22Rv1 (cell line): Measurements from ENCODE around the gene PPP6R2.

Experiments
- H3K27ac ChIP-seq: fragments of 450-650 bp; 2 replicates; pipeline ENCODE4 v1.5.1; 2017
- ZFX ChIP-seq: fragments of 450-650 bp; IDR thresholded peaks from 2 replicates; pipeline ENCODE4 v1.6.1; 2017; ENCODE audit warnings: antibody characterized with exemption, borderline replicate concordance
- TF ChIP-seq, protein P1 (sequence below): fragments of 450-650 bp; IDR thresholded peaks from 2 replicates; pipeline ENCODE4 v1.5.1; 2017; ENCODE audit warnings: mild to moderate bottlenecking

PPP6R2 gene

DNA sequence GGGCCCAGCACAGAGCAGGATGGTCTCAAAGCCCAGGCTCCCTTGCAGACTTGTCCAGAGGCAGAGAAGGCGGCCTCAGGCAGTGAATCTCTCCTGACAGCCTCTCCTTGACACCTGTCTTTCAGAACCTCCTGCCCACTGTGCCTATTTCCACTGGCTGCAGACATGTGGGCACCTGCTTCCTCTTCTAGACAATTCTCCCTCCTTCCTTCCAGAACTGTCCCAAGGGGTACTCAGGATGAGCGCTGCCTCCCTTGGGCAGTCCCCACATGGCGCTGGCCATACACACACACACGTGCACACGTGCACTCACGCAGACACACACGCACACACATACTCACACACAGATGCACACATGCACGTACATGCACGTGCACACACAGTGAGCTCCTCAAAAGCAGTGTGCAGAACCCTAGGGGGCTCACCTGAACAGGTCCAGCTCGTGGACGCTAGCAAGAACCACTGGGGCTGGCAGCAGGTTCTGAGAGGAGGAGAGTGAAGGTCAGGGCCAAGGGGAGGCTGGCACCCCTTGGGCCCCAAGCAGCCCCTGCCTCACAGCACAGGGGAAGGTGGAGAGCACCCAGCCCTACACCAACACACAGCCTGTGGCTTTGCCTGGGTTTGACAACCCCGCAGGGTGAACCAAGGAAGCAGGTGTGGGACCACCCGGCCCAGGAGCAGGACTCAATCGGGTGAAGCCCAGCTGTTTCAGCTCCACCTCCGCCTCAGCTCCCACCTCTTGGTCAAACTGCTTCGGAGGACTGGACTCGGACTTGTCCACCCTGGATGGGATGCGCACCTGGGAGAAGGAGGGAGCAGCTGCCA, 27.6 kb upstream of the PPP6R2 start:
- TF ChIP-seq ZFX, result no peak
- TF ChIP-seq, protein P1, sequence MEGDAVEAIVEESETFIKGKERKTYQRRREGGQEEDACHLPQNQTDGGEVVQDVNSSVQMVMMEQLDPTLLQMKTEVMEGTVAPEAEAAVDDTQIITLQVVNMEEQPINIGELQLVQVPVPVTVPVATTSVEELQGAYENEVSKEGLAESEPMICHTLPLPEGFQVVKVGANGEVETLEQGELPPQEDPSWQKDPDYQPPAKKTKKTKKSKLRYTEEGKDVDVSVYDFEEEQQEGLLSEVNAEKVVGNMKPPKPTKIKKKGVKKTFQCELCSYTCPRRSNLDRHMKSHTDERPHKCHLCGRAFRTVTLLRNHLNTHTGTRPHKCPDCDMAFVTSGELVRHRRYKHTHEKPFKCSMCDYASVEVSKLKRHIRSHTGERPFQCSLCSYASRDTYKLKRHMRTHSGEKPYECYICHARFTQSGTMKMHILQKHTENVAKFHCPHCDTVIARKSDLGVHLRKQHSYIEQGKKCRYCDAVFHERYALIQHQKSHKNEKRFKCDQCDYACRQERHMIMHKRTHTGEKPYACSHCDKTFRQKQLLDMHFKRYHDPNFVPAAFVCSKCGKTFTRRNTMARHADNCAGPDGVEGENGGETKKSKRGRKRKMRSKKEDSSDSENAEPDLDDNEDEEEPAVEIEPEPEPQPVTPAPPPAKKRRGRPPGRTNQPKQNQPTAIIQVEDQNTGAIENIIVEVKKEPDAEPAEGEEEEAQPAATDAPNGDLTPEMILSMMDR, result no peak
- no peak overlapping the region for H3K27ac ChIP-seq

DNA sequence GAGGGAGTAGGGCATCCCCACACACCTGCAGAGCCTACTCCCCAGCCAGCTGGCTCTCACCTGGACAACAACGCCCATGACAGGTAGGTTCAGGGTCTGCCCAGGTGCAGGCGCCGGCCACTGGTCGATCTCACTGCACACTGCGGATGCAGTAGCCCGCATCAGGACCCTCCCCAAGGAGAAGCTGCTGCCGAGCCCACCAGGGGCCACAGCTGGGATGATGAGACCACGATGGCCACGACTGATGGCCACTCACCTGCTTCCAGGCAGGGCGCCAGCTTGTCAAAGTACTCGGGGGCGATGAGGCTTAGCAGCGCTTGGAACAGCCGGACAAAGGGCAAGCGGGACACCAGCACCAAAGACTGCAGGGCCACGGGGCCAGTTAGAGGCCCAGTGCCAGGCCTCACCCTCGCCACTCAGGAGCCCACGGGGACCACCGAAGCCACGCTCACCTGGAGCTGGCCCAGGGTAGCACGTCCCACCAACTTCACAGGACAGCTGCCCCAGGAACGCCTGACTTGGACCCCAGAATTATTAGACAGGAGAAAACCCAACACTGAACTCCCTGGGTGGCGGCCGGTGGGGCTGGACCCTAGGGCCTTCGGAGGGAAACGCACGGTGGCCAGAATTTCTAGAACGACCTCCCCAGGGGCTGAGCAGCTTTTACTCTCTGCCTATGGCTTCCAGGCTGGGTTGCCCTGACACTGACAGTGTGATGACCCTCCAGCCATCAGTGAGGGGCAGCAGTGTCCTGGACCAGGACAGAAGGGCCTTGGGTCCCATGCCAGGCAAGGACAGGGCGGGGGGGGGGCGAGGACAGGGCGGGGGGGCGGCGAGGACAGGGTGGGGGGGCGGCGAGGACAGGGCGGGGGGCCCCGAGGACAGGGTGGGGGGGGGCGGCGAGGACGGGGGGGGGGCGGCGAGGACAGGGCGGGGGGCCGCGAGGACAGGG, 26.7 kb upstream of the PPP6R2 start:
- TF ChIP-seq ZFX, result no peak
- TF ChIP-seq, protein P1, result no peak

DNA sequence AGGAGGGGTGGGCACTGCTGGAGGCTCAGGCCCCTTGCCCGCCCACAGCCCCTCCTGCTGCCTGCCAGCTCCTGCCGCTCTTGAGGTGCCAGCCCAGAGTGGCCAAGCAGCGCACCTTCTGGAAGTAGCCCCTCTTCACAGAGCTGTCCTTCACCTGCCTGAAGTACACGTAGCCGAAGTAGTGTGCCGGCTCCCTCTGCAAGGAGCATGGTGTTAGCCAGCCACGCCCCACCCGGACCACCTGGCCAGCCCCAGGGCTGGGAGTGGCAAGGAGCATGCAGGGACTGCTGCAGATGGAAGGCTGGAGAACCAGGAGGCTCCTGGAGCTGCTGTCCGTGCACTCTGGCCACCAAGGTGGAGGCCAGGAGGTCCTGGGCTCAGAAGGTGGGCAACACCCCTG, 25.9 kb upstream of the PPP6R2 start:
- no peak overlapping the region for H3K27ac ChIP-seq
- TF ChIP-seq ZFX, result no peak
- TF ChIP-seq, protein P1, result no peak

More for the DNA sequence above, 26.7 kb upstream of the PPP6R2 start:
- no peak overlapping the region for H3K27ac ChIP-seq

DNA sequence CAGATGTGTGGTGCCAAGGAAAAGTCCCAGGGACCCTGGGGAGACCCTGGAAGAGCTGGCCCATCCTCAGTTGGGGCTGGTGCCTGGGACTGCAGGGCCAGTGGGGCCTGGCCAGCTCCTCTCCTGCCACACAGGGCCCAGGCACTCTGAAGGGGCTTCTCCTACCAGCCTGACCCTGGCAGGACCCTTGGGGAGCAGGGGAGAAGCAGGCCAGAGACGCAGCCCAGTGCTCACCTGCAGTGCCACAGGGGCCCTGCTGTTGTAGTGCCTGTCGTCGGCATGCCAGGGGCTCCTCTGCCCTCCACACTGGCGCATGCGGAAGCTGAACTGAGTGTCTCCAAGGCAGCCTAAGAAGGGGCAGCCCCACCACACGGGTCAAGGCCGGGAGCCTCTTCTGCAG, 25.5 kb upstream of the PPP6R2 start:
- TF ChIP-seq, protein P1, result no peak
- TF ChIP-seq ZFX, result no peak
- H3K27ac ChIP-seq, result no peak overlapping the region

DNA sequence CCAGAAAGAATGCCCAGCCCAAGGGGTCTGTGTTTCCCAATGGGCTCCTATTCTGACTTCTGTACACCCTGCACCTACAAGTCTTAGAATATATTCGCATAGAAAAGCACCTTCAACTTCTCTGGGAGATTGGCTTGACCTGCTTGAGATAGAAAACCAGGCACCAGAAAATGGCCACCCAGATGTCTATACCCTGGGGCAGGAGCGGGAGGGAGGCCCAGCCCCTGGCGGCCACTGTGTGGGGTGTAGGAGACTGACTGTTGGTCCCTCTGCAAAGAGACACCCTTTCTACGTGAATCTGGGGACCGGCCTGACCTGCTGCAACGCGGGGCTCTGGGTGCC, 24.8 kb upstream of the PPP6R2 start:
- TF ChIP-seq, protein P1, result no peak
- no peak for TF ChIP-seq ZFX
- H3K27ac ChIP-seq, result no peak overlapping the region

DNA sequence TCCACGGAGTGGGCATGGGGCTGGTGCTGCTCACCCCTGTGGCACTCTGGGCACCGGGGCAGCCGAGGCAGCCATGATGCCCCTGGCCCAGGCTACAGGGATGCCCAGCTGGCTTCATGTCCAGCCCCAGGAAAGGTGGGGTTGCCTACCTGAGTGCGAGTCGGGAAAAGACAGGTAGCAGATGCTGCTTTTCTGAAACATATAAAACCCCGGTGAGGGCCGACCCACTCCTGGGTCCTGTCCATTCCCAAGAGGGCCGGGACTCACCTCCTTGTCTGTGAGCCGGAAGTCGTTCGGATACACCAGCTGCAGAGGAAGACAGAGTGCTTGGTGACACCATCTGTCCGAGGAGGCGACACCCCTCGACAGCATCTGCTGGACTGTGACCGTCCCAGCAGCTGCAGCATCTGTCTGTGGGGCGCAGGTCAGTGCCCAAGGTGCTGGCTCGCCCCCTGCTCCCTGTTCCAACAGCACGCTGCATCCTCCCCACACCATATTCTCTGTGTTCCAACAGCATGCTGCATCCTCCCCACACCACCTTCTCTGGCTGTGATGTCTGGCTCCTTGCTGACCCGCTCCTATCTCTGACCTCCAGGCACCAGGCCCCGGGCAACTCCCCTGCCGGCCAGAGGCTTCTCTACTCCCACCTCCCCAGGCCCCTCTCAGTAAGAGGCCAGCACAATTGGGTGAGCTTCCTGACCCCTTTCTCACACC, 24.3 kb upstream of the PPP6R2 start:
- H3K27ac ChIP-seq, result no peak overlapping the region
- no peak for TF ChIP-seq ZFX
- TF ChIP-seq, protein P1, result no peak
